SIG-M5 treated with dmso at 0.1 percent for 504 hours (cell line): Measurements from ENCODE around the gene USP43.
A peak's percentile ranks its signal among the peaks of the same experiment; 100 is the strongest.
"Not testable (repeated sequence)": the region's sequence is repeated elsewhere in the genome, so short reads cannot be mapped to it uniquely, and the experiment has no call there.

Experiments
- DNase-seq: peaks from one replicate; lab custom pipeline; 2025; ENCODE audit not compliant: unreplicated experiment; lab: John Stamatoyannopoulos, UW

The USP43 gene, protein sequence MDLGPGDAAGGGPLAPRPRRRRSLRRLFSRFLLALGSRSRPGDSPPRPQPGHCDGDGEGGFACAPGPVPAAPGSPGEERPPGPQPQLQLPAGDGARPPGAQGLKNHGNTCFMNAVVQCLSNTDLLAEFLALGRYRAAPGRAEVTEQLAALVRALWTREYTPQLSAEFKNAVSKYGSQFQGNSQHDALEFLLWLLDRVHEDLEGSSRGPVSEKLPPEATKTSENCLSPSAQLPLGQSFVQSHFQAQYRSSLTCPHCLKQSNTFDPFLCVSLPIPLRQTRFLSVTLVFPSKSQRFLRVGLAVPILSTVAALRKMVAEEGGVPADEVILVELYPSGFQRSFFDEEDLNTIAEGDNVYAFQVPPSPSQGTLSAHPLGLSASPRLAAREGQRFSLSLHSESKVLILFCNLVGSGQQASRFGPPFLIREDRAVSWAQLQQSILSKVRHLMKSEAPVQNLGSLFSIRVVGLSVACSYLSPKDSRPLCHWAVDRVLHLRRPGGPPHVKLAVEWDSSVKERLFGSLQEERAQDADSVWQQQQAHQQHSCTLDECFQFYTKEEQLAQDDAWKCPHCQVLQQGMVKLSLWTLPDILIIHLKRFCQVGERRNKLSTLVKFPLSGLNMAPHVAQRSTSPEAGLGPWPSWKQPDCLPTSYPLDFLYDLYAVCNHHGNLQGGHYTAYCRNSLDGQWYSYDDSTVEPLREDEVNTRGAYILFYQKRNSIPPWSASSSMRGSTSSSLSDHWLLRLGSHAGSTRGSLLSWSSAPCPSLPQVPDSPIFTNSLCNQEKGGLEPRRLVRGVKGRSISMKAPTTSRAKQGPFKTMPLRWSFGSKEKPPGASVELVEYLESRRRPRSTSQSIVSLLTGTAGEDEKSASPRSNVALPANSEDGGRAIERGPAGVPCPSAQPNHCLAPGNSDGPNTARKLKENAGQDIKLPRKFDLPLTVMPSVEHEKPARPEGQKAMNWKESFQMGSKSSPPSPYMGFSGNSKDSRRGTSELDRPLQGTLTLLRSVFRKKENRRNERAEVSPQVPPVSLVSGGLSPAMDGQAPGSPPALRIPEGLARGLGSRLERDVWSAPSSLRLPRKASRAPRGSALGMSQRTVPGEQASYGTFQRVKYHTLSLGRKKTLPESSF

DNA sequence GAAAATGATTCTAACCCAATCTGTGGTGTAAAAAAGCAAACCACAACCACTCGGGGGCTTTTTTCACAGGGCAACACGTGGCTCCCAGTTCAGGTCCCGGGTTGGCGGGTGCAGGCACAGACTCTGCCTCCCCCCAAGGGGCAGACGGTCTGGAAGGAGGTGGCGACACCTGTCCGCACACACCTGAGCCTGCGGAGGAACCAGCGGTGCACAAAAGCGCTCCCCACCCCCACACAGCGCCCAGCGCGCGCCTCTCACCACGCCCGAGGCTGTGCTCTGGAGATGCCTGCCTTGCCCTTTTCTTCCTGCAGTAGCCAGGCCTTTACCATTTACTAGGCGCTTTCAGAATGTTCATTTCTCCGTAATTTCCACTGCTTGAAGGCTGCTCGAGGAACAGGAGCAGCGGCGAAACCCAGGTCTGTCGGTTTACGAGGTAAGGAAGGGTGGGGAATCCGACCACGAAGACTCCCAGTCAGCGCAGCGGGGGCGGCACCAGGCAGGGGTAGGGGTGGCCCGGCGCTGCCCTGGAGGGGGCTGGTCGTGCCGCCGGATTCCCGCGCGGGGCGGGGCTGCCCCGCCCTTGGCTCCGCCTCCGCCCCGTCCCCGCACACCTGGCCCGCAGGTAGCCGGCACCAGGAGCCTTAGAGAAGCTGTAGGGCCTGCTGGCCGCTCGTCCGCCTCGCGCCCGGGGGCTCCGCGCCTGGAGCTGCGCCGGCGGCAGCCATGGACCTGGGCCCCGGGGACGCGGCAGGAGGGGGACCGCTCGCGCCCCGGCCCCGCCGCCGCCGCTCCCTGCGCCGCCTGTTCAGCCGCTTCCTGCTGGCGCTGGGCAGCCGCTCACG lies at the start of gene USP43:
Gene USP43 (plus strand): TSS at position 608 of the 842 bp plus-strand sequence. CDS start 116 bp downstream, at position 724.
- DNase-seq = peak; percentile 68

DNA sequence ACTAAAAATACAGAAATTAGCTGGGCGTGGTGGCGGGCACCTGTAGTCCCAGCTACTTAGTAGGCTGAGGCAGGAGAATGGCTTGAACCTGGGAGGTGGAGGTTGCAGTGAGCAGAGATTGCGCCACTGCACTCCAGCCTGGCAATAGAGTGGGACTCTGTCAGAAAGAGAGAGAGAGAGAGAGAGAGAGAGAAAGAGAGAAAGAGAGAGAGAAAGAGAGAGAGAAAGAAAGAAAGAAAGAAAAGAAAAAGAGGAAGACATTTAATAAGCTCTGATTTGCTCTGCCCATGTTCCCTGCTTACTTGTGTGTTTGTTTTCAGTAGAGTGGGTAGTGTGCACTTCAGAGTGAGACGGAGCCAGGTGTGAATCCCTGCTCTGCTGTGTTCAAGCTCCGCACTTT lies 47.7 kb upstream of the USP43 start:
- DNase-seq = not testable (repeated sequence)

DNA sequence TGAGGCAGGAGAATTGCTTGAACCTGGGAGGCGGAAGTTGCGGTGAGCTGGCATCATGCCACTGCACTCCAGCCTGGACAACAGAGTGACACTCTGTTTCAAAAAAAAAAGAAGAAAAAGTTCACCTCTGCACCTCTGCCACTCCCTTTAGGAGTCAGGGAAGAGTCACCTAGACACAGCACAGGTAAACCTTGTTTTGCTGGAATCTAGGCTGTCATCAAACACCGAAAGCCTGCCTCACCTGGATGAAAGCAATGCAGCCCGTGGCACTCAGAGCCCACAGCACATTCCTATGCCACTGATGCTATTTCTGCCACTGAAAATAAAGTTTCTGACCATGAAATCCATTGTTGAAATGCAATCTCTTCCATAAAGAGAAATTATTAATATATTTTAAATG lies 46.7 kb upstream of the USP43 start:
- DNase-seq = no peak

DNA sequence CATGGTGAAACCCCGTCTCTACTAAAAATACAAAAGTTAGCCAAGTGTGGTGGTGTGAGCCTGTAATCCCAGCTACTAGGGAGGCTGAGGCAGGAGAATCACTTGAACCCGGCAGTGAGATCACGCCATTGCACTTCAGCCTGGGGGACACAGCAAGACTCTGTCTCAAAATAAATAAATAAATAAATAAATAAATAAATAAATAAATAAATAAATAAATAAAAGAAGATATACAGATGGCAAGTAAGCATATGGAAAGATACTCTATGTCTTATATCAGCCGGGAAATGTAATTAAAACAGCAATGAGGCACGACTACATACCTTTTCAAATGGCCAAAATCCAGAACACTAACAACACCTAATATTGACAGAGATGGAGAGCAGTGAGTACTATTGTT lies 40.7 kb upstream of the USP43 start:
- DNase-seq = not testable (repeated sequence)

DNA sequence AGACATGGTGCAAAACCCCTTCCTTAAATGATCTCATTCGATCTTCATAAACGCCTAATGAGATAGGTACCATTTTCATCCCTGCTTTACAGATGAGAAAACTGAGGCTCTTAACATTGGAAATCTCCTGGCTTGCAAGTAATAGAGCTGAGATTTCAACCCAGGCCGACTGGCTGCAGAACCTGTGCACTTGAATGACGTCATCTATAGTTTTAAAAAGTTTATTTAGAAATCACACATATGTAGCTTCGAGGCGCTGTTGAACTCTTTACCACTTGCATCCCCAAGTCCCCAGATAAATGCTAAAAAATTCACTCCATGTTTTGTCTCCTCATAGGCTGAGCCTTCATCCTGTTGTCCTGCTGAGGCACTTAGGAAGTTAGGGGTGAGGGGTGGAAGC lies 38.9 kb upstream of the USP43 start:
- no peak for DNase-seq

DNA sequence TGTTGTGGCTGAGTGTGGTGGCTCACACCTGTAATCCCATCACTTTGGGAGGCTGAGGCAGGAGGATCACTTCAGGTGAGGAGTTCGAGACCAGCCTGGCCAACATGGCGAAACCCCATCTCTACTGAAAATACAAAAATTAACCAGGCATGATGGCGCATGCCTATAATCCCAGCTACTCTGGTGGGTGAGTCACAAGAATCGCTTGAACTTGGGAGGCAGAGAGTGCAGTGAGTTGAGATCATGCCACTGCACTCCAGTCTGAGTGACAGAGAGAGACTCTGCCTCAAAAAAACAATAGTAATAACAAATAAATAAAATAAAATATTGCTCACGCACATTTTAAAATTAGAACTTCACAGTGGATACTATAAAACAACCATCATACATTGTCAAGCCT lies 38.3 kb upstream of the USP43 start:
- DNase-seq = not testable (repeated sequence)

DNA sequence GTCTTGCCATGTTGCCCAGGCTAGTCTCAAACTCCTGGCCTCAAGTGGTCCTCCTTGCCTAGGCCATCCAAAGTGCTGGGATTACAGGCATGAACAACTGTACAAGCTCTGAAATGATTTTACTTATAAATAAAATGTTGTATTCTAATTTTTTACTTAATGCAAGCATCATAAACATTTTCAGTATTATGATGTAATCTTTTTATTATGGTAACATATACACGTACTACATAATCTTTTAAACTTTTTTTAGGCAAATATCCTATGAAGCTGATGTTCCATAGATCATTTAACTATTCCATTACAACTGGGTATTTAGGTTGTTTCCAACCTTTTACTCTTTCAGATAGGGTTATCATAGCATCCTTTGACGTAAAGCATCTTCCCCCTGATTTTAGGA lies 33.8 kb upstream of the USP43 start:
- DNase-seq = no peak

DNA sequence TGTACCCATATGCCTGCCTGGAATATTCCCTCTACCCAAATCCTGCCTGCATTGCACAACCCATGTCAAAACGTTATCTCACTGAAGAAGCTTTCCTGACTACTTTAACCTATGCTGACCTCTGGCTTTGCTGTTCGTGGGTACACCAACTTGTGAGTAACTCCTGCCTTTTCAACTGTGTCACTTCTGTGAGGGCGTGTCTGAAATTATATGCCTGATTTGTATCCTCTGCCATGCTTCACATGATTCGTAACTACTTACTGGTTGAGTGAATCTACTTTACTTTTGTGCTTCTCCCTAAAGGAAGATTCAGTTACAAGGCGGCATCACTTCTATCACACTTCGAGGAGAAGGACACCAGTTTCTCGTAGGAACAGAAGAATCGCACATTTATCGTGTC lies 33.3 kb upstream of the USP43 start:
- DNase-seq = no peak

DNA sequence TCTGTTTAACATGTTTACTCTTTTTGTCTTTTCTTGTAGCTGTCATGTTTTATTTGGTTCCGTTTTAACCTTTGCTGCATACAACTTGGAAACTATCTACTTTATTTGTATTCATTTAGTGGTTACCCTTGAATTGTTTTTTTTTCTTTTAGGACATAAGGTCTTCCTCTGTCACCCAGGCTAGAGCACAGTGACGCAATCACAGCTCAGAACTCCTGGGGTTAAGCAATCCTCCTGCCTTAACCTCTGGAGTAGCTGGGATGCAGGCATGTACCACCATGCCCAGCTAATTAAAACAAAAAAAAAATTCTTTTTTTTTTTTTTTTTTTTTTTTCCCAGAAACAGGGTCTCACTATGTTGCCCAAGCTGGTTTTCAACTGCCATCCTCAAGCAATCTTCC lies 29.8 kb upstream of the USP43 start:
- DNase-seq = no peak

DNA sequence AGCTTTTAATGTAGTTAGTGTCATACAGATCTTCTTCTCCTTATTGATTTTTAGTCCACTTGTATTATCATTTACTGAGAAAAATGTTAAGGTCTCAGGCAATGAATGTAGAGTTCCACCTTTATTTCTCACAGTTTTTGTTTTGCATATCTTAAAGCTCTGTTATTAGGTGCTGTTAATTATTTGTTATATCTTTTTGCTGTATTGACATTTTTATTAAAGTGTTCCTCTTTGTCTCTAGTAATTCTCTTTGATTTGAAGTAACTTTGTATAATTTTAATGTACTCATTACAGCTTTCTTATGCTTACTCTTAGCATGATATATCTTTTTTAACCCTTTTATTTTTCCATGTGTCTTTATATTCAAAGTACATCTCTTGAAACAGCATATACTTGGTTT lies 22.4 kb upstream of the USP43 start:
- DNase-seq = no peak

DNA sequence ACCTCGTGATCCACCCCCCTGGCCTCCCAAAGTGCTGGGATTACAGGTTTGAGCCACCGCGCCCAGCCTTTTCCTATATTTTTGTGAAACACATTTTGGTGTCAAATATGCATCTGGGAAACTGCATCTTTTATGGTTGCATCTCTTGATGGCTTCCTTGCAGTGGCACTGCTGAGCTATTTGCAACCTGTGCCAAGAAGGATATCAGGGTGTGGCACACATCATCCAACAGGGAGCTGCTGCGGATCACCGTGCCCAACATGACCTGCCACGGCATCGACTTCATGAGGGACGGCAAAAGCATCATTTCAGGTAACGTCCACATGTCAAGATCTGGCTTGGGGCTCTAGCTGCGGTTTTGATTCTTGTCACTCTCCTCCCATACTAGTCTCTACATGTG lies 16.8 kb upstream of the USP43 start:
- no peak for DNase-seq

DNA sequence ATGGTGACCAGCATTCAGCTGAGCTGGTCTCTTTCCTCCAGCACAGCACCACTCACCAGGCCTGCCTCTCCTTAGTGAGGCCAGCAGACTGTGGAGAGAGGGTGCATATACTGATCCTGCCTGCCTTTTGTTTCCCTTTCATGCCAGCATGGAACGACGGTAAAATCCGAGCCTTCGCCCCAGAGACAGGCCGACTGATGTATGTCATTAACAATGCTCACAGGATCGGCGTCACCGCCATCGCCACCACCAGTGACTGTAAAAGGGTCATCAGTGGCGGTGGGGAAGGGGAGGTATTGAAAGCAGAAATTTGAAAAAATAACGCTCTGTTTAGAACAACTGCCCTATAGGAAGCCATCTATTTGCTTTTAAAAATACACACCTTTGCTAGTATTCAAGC lies 12.6 kb upstream of the USP43 start:
- DNase-seq = no peak

DNA sequence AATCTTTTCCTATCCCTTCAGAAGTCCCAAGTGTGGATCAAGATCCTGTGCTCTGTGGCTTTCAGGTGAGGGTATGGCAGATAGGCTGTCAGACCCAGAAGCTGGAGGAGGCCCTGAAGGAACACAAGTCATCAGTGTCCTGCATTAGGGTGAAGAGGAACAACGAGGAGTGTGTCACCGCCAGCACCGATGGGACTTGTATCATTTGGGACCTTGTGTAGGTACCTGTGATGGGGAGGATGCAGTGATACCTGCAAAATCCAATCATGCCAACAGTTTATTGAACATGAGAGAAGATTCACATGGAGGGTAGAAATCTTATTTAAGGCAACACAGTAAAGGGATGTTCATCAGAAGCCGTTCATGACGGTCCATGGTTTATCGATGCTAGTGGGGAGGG lies 10.0 kb upstream of the USP43 start:
- DNase-seq = no peak

DNA sequence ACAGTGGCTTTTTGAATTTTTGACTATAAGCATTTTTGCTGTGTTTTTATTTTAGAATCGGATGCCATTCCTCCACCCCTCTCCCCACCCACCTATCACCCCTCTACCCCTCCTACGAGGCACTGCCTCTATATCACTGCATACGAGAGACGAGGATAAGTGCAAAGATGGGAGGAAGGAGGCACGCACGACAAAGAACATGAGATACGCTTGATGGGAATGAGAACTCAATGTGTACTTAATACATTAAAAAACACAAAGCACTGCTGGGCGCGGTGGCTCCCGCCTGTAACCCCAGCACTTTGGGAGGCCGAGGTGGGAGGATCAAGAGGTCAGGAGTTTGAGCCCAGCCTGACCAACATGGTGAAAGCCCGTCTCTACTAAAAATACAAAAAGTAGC lies 8.8 kb upstream of the USP43 start:
- DNase-seq = no peak

DNA sequence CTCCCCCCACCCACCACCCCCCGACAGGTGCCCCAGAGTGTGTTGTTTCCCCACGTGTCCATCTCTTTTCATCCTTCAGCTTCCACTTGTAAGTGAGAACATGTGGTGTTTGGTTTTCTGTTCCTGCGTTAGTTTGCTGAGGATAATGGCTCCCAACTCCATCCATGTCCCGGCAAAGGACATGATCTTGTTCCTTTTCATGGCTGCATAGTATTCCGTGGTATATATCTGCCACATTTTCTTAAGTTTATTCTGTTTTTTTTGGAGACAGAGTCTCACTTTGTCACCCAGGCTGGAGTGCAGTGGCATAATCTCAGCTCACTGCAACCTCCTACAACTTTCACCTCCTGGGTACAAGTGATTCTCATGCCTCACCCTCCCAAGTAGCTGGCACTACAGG lies 4.9 kb upstream of the USP43 start:
- DNase-seq = not testable (repeated sequence)

DNA sequence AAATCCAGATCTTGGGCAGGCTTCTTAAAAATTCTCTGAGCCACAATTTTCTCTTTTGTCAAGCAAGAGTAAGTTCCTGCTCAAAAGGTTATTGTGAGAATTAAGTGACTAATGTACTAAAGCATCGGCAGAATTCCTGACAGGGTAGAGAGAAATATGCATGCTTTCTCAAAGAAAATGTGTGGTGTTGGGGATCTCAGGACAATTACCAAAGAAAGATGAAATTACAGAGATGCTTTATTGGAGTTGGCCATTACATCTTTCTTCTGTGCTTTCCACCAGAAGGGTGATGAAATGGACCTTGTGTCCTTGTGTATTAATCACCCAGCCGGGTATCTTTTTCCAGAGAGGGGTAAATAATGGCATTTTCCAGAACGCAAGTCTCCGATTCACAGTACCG lies 1.7 kb upstream of the USP43 start:
- no peak for DNase-seq

DNA sequence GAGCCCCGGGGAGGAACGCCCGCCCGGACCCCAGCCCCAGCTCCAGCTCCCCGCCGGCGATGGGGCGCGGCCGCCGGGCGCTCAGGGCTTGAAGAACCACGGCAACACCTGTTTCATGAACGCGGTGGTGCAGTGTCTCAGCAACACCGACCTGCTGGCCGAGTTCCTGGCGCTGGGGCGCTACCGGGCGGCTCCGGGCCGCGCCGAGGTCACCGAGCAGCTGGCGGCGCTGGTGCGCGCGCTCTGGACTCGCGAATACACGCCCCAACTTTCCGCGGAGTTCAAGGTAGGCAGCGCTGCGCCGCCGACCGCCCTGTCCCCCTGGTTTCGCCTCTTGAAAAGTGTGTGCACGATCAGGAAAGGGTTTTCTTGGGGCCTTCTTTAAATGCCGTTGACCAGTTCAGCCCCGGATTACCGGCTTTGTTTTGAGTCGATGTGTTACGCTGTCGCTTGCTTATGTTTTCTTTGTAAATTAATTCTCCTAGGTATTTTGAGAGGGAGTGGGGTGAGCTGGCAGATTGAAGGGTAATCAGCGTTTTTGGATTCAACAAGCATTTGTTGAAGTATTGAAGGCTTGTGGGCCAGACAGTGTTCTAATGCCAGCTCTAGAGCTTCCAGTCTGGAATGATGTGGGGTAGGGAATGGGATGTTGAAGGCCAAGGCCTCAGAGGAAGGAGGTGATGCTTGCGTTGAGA lies 681 bp downstream of the USP43 start:
- peak; percentile 51 for DNase-seq

DNA sequence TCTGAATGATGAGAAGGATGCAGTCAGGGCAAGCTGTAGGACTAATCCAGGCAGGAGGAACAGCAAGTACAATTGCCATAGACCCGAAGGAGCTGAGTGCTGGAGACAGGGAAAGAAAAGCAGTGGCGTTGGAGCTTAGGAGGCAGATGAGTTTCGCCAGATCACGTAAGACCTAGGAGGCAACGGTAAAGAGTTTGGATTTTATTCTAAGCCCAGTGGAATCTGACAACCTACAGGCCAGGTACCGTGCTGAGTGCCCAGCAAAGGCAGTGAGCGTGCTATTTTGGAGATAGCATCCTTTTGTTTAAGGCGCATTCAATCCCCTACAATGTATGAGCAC lies 1.2 kb downstream of the USP43 start:
- DNase-seq = no peak

DNA sequence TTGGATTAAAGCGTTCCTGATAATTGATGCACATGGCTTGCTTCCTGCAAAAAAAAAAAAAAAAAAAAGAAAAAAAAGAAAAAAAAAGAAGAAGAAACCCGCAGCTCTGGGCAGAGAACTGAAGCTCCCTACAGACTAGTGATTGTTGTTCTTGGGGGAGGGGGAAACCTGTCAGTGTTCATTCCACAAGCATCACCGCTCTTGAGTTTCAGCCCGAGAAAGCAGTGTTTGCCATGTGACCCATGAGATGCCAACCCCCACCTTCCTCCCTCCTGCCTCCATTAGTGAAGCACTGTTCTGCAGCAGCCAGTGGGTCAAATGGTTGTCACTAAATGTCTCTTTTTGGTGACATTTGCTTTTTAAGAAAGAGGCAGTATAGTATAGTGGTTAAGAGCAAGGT lies 1.7 kb downstream of the USP43 start:
- peak; percentile 31 for DNase-seq

DNA sequence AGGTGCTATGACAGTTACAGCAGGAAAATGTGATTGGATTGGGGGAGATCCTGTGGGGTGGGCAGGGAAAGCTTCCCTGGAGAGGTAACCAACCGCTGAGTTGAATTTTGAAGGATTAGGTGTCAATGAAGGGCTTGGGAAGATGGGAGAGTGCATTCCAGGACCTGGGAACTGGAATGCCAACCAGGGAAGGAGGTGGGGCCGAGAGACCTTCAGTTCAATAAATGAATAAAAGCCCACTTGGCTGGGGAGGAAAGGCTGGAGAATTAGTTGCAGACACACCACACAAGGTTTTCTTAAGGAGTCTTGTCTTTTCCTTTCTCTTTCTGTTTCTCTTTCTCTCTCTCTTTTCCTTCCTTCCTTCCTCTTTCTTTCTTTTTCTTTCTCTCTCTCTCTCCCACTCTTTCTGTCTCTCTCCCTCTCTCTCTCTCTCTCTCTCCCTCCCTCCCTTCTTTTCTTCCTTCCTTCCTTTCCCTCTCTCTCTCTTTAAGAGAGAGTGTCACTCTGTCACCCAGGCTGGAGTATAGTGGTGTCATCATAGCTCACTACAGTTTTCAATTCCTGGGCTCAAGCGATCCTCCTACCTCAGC lies 3.3 kb downstream of the USP43 start:
- no peak for DNase-seq
